ENCODE data around the gene SCAMP4.

The SCAMP4 gene

GRCh38 chr19:1917146-1917545 lies 11.9 kb downstream of the SCAMP4 start:
- no peak for DNase-seq

DNA sequence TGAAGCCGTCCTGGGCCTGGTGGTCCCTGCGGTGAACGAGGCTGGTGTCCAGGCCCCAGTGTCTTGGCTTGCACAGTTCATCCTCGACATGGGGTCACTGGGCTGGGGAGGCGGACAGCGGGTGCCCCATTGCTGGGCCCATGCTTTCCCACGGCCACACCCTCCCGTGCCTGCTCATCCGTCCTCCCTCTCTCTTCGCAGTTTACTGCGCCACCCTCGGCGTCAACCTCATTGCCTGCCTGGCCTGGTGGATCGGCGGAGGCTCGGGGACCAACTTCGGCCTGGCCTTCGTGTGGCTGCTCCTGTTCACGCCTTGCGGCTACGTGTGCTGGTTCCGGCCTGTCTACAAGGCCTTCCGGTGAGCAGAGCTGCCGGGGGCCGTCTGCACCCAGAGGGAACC lies 12.7 kb downstream of the SCAMP4 start:
- no peak for DNase-seq

DNA sequence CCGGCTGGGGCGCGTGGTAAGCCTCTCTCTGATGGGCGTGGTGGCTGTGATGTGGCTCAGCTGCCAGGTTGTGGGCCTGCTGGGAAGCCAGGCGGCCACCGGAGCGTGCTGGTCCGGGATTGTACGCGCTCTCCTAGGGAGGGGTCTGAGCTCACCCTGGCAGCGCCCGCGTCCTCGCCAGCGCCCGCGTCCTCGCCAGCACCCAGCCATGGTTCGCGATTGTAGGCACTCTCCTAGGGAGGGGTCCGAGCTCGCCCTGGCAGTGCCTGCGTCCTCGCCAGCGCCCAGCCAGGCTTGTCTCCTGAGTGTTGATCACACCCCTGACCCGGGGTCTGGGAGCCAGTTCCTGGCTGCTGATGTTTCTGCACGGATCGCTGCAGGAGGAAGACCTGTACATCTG lies 13.8 kb downstream of the SCAMP4 start:
- no peak for DNase-seq

DNA sequence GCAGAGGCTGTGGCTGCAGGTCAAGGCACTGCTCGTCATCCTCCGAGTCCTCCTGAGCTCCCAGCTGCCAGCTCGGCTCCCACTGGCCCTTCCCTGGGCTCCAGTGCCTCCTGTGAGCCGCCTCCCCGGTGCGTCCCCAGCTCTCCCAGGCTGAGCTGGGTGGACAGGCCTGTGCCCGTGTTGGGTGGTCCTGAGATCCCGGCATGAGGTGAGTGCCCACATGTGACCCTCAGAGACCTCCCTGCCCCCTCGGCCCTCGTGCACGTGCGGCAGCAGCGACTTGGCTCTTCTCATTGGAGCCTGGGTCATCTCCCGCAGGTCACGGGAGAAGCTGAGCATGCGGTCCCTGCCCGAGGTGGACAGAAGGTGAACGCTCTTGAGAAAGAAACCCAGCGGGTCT lies 15.4 kb downstream of the SCAMP4 start:
- no peak for DNase-seq

GRCh38 chr19:1921326-1921725 lies 16.1 kb downstream of the SCAMP4 start:
- DNase-seq, result no peak

GRCh38 chr19:1921825-1922224 lies 16.6 kb downstream of the SCAMP4 start:
- no peak for DNase-seq

DNA sequence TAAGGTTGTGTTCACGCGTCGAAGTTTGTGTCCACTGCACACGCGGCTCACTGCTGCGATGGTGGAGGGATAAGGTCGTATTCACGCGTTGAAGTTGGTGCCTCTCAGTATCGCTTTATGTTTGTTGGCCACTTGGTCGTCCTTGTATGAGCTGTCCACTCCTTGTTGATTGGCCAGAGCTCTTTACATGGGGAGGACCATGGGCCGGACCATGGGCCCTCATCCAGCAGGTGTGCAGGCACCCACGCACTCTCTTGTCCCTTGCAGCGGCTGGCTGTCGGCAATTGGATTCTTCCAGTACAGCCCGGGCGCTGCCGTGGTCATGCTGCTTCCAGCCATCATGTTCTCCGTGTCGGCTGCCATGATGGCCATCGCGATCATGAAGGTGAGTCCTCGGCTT lies 17.6 kb downstream of the SCAMP4 start:
- no peak for DNase-seq

GRCh38 chr19:1923319-1923718 lies 18.1 kb downstream of the SCAMP4 start:
- peak in 1 of 2 donors; percentile 40 for DNase-seq

DNA sequence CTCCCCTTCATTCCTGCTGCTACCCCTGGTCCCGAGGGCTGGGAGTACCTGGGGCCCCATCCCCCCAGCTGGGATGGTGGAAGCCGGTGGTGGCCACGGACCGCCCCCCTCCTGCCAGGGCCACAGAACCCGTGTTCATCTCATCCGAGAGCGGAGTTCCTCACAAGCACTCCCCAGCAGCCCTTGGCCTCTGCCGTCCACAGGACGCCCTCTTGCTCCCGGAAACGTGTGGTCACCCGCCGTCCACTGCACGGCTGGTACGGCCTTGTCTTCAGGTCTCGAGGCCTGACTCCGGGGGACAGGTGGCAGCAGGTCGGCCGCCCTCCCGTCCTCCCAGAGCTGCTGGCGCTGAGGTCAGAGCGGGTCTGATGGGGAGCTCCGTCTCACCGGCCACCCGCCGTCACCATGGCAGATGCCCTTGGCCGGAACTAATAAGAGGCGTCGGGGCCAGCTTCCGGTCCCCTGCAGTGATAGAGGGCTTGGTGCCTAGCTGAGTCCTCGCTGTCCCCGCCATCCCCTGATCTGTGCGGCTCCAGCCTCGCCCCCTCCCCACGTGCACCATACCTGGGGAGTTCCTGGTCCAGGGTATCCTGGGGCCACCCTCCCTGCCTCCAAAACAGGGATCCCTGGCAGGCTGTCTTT lies 19.2 kb downstream of the SCAMP4 start:
- DNase-seq, result no peak

DNA sequence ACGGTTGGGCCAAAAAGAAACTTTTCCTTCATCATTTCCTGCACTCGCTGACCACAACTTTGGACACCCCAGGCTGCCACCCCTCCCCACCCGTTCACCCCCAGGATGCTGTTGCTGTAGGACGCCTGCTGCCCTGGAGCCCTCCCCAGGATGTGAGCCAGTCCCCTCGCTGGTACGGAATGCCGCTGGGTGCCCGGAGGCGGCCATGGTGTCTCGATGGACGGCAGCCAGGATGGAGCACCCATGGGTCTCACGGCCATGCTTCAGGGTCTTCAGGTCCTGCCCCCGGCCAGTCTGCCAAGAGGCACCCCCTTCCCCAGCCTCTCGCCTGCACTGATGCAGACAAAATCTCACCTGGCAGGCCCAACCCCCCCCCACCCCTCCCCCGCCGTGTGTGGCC lies 20.3 kb downstream of the SCAMP4 start:
- no peak for DNase-seq

- peak; percentile 66 to 93 for DNase-seq
Observed at GRCh38 chr19:1929021-1929742, 24.0 kb downstream of the SCAMP4 start.

GRCh38 chr19:1931445-1931844 lies 26.2 kb downstream of the SCAMP4 start:
- no peak for DNase-seq

- DNase-seq, result no peak
Observed at GRCh38 chr19:1932395-1932794, 27.2 kb downstream of the SCAMP4 start.

GRCh38 chr19:1933244-1933643 lies 28.0 kb downstream of the SCAMP4 start:
- peak; percentile 10 to 36 for DNase-seq

DNA sequence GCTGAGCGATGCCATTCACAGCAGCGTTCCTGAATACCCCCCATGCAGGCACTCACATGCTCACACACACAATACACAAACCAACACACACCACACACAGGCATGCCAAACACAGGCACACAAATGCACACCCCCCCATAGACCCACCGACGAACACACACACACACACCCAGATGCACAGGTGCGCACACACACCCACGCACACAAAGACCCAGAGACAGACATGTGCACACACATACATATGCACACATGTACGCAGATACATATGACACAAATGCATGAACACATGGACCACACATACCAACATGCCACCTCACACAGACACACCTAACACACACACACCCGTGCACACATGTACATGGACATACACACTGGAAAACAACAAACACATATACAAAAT lies 28.7 kb downstream of the SCAMP4 start:
- no peak for DNase-seq

GRCh38 chr19:1935484-1936208 lies 30.4 kb downstream of the SCAMP4 start:
- DNase-seq, result peak; percentile 48 to 58

GRCh38 chr19:1936430-1936829 lies 31.2 kb downstream of the SCAMP4 start:
- no peak for DNase-seq

GRCh38 chr19:1936916-1937610 lies 31.9 kb downstream of the SCAMP4 start:
- DNase-seq, result no peak

- no peak for DNase-seq
Observed at GRCh38 chr19:1938071-1938470, 32.9 kb downstream of the SCAMP4 start.

GRCh38 chr19:1941146-1942077 lies 36.2 kb downstream of the SCAMP4 start, which contains the start of gene CSNK1G2:
Gene CSNK1G2 (plus strand): TSS chr19:1941172. CDS start chr19:1969773, 28,601 bp downstream.
- DNase-seq, result peak in 1 of 2 donors; percentile 7

DNA sequence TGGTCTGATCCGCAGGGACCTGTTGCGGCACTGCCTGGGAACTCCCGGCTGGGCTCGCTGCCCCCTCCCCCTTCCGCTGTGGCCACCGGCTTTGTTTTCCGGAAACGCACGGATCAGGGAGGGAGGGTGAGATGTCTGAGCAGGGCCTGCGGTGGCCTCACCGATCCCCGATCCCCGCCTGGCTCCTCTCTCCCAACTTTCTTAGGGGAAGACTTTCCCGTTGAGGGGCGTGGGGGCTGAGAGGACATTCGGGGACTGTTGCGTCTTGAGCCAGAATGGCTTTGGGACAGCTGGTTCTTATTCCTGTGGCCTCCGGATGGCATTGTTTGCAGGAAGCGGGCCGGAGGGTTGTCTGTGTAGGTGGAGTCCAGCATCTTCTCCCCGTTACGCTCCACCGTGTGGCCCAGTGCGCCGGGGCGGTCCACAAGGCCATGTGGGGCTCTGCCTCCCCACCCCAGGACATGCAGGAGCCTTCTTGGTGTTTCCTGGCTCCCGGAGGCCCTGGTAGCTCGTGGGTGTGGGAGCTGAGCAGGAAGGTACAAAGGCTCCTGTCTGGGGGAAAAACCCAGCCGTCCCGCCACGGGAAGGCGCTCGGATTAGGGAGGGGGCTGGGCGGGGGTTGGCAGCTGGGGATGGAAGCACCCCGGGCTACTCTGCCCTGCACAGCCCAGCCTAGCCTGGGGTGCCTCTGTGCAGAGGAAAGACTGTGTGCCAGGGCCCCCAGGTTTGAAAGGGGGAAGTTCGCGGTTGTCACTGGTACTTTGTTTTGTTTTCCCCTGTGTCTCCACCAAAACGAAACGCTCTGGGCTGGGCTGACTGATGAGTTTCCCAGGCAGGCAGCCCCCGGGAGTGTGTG lies 37.1 kb downstream of the SCAMP4 start:
- peak; percentile 56 to 62 for DNase-seq
